ENCODE results near the gene STXBP5.
A peak's percentile ranks its signal among the peaks of the same experiment; 100 is the strongest.
"Not testable (repeated sequence)": the region's sequence is repeated elsewhere in the genome, so short reads cannot be mapped to it uniquely, and the experiment has no call there.

The STXBP5 gene

DNA sequence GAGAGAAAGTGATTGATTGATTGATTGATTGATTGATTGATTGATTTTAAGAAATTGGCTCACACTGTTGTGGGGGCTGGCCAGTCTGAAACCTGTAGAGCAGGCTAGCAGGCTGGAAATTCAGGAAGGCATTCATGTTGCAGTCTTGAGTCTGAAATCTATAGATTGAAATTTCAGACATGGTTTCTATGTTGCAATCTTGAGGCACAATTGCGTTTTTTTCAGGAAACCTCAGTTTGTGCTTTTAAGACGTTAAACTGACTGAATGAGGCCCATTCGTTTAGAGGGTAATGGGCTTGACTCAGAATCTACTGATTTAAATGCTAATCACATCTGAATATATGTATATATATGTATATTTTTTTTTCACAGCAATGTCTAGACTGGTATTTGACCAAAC, 106.3 kb downstream of the STXBP5 start:
- no peak for DNase-seq

DNA sequence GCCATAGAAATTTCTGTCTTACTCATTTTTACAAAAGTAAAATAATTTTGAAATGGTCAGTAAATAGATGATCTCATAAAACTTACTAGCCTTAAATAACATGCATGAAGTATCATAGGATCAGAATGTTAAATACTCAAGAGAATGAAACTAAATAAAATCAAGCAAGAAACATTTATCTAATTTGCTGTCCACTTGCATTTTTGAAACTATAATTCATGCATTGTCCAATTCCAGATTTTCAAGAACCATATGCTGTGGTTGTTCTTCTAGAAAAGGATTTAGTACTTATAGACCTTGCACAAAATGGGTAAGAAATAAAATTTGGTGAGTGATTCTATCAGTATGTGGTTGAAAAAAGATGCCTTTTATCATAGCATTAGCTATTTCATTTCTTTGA, 107.0 kb downstream of the STXBP5 start:
- DNase-seq: no peak

DNA sequence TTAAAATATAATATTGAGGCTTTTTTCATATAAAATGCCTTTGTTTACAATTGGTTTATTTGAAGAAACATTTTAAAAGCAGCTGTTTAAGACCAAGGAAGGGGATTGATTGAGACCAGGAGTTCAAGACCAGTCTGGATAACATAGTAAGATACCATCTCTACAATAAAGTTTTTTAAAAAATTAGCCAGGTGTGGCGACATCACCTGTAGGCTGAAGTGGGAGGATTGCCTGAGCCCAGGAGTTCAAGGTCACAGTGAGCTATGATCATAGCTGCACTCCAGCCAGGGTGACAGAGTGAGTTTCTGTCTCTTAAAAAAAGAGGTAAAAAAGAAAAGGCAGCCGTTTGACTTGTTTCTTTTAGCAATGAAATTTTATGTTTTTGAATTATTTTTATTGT, 117.0 kb downstream of the STXBP5 start:
- no peak for DNase-seq

DNA sequence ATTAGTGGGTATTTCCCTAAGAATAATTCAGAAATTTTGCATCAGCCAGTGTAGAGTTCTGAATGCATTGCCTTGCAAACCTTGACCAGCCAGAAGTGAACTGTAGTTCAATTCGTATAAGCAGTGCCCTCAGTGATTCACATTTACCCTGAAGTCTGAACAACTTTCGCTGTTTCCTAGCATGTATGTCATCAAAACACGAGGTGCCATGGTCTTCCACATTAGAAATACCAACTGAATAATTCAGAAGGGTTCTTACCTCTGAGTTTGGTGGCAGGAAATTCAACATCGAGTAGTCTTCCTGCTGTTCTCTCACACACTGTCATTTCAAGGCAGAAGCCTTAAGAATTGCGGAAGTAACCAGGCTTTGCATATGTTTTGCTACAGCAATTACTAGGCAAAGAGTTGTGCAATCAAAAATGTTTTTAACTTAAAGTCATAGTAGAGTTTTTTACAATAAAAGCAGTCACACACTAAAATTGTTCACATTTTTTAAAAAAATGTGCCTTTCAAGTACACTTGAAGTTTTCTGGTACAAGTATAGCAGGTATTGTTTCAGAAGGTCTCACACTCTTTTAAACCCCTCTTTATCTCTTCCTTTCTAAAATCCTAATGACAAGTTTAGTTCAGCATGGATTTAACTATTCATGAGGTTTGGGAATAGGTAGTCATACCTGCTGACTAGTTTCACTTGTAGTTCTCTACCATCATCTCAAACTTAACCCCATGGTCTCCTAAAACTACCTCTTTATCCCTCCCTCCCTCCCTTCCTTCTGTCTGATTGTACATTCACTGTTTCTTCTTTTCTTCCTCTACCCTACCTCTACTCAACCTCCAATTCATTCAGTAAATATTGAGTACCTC, 118.3 kb downstream of the STXBP5 start:
- DNase-seq: no peak

DNA sequence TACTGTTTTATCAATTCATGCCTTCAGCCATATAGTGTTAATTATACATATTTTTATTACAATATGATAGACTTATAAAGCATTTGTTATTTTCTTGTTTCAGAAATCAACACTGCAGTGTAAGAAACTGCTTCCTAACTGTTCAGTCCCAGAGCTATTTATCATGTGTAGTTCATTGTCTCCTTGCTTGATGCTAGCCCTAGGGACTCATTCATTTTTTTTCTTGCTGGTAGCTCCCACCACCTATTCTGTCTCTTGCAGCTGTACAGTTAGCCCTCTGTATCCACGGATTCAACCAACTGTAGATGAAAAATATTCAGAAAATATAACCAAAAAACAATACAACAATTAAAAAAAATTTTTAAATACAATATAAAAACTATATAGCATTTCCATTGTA, 121.3 kb downstream of the STXBP5 start:
- no peak for DNase-seq

DNA sequence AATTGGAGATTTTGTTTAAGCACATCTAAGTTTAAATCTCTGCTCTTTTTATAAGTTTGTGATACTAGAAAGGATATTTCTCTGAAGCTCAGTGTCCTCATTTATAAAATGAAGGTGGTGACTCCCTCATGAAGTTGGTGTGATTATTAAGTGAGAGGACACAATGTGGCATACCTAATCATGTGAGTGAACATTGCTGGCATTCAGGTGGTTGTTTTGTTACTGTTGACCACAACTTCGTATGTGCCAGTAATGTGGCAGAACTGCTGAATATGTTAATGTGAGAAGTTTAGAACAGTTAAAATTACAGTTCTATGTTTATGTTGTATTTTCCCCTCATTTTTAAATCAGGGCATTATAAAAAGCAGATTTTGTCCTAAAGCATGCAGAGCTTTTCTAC, 127.2 kb downstream of the STXBP5 start:
- DNase-seq: no peak

DNA sequence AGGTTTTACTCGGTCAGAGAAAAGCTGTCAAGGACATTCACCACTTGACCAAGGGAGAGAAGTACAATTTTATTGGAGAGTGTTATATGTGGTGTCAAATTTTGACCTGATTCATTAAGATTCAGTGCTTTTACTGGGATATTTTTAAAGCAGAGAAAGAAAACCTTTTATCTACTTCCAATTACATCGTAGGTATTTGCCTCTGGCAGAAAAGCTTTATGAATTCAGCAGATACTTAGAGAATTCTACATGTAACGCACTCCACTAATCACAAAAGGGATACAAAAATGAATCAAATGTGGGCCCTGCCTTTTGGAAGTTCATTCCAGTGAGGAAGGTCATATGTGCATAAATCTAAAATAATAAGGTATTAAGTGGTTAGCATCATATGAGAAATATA, 133.7 kb downstream of the STXBP5 start:
- DNase-seq: no peak

DNA sequence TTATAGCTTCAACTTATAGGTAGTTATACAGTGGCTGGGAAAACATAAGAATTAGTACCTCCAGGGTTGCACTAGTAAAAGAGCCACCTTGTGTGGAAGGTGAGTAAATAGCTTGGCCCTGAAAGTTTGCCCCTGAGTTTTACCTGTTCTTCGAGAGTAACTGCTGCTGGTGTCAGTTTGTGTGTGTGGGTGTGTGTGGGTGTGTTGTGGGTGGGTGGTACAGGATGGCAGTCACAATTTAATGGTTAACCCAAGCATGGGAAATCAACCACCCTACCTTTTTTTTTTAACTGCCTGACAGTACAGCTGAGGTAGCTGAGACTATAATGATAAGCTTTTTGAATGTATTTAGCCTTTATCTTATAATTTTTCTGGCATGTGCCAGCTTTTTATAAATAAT, 137.3 kb downstream of the STXBP5 start:
- no peak for DNase-seq

DNA sequence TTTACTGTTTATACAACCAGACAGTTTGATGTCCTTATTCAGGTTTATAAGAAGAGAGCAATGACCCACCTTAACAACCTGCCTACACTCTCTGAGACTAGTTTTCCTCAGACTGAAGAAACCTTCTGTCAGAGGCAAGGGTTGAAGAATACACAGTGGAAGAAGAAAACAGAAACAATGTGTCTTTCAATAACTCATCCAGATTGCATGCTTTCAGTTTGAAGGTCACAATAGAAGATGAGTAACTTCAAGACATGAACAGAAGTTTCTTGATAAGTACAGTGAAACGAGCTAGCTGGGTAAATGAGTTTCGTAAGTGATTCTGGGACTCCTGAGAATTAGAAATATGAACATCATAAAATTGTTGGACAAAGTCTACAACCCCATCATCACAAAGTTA, 141.7 kb downstream of the STXBP5 start:
- DNase-seq: no peak

DNA sequence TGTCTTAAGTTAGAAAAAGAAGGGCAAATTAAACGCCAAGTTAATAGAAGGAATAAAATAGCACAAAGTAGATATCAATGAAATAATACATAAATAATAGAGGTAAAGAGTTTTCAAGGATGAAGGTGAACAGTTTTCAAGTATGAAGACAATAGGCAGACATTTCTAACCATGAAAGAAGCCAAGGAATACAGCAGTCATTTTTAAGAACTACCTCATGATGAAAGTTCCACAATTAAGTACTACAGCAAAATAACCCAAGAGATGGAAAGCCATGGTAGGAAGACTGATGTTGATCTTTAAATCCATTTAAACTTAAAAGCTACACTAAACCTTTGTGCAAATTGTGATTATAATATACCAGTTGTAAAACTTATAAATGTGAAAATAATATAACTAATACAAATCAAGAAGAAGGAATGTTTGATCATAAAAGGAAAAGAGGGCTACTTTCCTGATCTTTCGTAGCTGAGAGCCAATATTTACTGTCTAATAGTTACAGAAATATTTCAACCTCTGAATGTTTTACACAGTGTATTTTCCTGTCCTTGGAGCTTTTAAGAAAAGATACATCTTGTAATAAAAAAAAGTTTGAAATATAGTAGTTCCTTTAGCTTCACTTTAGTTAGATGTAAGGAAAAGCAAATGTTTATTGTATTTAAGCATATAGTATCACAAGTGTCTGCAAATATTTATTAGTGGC, 143.1 kb downstream of the STXBP5 start:
- DNase-seq: no peak

DNA sequence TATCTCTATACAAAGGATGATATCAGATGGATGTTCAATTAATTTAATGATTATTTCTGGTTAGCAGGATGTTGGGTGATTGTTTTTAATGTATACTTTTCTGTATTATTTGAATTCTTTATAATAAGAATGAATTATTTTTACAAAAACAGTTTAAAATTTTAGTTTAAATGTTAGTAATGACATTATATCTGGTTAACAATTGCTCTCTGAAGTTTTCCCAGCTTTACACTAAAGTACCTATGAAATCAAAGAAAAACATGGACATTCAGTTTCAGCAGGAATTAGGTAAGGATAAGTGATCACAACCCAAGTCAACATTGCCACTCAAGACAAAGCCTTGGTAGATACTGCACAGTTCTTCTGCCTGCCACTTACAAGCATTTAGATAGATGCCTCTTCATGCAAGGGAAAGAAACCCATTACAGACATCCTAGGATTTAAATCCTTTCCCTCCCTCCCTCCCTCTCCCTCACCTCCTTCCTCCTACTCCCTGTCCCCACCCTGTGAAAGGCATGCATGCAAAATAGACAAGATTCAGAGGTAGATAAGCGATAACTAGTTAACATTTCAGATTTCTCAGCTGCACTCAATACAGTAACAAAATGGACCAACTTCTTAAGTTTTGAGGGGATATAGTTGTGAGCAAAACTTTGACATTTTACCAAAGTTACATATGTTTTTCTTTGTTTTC, 143.8 kb downstream of the STXBP5 start:
- no peak for DNase-seq

DNA sequence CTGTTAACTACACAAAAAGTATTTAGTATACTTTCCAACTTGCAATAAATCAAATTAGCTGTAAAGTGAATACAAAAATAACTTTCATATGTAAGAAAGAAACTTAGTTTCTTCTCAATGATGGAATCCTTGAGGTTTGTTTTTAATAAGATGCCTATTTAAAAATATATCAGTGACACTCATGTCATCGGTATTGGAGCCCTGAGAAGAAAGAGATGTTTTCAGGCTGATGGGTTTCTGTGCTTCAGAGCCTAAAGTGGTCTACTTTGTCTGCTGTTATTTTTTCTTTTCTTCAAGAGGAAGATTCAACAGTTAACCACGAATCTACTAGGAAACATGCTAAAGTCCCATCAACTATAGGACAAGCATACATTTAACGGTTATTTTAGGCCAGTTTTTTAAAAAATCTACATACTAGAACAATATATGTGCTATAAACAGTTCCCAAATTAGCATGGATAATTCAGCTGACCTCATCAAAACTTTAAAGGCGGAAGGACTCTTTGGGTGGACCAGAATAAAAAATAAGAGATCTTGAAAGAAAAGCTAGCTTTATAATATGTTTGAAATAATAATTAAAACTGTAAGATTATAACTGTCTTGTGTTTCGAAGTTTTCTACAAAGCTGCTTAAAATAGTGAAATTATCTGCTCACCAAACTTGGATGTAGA, 157.2 kb downstream of the STXBP5 start:
- DNase-seq: no peak

DNA sequence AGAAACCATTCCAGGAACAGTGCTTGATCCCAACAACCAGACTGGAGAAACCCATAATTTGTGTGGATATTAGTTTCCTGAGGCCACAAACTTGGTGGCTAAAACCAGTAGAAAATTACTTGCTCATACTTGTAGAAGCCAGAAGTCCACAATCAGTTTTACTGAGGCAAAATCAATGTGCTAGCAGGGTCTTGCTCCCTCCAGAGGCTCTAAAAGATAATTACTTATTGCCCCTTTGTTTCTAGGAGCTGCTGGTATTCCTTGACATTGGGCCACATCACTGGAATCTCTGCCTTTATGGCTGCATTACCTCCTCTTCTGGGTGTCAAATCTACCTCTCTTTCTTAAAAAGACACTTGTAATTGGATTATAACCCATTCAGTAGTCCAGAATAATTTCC, 162.1 kb downstream of the STXBP5 start:
- no peak for DNase-seq

DNA sequence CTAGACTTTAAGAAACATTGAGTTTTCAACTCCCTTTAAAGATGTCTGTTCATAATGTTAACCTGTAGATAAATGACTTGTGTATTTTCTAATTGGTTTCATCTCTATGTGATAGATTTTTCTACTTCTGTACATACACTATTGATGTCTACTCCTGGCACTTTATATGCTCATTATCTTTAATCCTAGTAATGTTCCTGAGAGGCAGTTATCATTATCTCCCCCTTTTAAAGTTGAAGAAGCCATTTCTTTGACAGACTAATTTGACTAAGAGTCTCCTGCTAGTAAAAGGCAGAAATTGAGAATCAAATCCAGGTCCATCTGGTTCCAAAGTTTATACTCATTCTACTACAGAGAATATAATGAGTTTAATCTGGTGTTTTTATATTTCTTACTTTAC, 167.1 kb downstream of the STXBP5 start:
- DNase-seq: no peak

DNA sequence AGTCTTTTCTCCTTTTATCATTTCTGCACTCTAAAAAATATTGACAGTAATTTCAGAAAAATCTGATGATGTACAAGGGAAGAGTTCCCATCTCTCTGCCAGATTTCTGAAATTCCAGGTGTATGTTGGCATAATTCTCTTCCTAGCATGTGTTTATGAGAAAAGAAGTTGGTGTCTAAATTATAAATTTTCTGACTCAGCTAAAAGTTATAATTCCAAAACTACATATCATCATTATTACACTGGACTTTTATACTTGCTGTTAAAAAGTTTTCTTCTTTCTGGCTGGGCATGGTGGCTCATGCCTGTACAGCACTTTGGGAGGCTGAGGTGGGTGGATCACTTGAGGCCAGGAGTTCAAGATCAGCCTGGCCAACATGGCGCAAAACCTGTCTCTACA, 168.6 kb downstream of the STXBP5 start:
- DNase-seq: no peak

DNA sequence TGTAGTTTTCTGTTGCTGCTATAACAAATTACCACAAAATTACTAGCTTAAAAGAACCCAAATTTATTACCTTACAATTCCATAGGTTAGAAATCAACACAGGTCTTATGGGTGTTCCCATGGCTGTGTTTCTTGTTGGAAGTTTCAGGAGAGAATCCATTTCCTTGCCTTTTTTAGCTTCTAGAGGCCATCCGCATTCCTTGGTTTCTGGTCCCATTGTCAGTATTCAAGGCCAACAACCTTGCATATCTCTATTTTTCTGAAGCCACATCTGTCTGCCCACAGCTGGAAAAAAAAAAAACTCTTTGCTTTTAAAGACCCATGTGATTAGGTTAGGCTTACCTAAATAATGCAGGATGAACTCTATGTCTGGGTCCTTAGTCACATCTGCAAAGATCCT, 174.6 kb downstream of the STXBP5 start:
- no peak for DNase-seq

DNA sequence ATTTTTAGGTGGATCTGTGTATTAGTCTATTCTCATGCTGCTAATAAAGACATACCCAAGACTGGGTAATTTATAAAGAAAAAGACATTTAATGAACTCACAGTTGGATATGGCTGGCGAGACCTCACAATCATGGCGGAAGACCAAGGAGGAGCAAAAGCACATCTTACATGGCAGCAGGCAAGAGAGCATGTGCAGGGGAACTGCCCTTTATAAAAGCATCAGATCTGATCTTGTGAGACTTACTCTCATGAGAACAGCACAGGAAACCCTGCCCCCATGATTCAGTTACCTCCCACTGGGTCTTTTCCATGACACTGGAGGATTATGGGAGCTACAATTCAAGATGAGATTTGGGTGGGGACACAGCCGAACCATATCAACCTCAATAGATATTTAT, 176.6 kb downstream of the STXBP5 start:
- not testable (repeated sequence) for DNase-seq

DNA sequence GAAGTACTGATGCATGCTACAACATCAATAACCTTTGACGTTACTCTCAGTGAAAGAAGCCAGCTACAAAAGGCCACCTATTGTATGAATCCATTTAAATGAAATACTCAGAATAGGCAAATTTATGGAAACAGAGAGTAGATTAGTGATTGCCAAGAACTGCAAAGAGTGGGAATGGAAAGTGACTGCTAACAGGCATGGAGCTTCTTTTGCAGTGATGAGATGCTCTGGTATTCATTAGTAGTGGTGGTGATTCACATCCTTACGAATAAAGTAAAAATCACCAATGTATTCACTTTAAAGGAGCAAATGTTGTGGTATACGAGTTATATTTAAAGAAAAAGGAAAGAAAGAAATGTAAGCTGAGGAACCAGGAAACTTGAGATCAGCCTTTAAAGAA, 177.5 kb downstream of the STXBP5 start:
- DNase-seq: no peak

DNA sequence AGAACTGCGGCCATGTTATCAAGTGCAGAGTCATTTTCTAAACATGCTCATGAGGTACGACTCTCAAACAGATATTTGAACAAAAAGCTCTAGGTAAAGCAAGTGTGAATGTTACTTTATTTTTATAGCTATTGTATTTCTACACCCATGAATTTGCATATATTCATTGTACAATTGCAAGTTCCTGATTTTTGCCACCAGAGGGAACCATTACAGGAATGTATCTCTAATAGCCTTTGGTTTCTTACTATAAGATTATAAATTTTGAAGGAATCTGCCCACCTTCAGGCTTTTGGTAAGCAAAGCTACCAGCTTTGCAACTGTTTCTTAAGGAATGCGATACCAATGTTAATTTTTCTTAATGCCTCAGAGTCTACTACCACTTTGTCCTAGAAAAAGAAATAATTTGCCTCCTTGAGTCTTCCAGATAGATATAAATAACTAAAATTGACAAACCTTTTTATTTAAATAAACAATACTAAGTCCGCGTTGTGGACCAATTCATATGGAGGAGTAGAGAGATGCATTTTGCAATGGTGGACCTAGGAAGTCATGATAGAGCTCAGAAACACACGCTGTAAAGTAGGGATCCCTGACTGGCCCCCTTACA, 178.8 kb downstream of the STXBP5 start:
- DNase-seq: peak in 1 of 2 experiments; percentile 5

DNA sequence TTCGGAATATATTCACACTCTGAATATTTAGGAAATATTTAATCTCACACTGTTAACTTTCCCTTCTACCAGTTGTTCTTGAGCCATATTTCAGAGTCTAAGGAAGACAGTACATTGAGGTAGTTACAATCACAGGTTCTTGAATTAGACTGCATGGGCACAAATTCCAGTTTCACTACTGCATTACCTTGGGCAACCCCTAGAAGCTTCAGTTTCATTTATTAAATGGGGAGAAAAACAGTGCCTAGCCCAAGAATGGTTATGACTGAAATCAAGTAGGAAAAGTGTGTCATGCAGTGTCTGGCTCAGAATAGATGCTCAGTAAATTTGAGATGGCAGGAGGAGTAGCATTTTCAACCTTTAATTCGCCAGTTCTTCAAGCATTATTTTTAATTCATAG, 179.8 kb downstream of the STXBP5 start:
- DNase-seq: no peak

DNA sequence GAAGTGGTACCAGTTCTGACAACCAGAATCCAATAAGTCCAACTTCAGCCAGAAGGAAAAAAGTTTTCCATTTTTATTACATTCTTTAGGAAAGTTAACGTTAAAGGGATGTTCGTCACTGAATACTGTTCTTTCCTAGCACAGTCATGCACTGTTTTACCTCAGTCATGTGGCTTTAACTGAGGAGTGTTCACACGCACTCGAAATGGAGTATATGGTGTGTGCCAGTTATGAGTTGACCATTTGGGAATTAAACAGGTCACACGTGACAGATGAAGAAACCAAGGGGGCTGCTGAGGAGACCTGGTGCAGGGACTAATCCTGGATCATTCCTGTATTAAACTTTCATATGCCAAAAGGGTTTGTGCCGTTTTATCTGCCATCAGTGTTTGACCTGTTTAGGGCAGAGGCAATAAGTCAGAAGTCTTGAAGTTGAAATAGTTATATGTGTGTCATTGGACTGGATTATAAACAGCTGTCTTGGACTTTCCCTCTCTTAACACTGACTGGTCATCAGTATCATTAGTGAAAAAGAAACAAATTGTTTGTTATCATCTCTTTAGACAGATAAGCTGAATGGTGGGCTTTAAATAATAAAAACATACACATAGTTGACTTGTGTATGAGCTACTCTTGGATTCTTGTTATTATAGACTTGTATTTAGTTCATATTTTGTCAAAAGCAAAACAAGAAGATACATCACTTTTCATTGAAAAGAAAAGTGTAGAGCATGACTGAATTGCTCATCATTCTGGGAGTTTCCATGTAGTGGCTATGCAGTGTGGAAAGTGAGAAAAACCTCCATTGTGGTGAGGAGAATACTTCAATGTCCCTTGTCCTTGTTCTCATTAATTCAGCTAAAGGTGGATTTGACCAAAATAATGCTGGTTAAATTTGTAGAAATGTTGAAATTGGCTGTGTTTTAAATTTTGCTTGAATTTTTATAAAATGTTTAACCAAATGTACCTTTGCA, 180.8 kb downstream of the STXBP5 start:
- DNase-seq: no peak

DNA sequence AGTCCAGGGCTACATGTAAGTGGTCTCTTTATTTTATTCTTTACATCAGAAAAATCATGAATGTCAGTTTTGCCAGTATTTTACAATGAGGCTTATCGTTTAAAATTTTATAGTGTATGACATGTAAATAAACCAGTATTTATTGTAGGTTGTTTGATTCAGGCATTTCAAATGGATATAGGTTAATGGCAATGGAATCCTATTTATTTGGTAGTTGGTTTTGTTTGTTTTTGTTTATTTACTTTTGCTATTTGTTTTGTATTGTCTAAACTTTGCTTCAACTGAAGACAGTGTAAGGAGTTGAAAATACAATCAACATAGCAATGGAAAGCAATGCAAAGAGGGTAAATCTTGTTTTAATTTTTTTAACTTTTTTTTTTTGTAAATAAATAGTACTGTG, 185.2 kb downstream of the STXBP5 start:
- DNase-seq: no peak
